Jurkat, Clone E6-1 (cell line): ENCODE results near the gene GNB1.
"Not testable (repeated sequence)": the region's sequence is repeated elsewhere in the genome, so short reads cannot be mapped to it uniquely, and the experiment has no call there.

Experiments used
- DNase-seq: peaks from one replicate; pipeline ENCODE4 v3.0.0-alpha.2; 2011; ENCODE audit warnings: low read depth, low spot score
- H3K4me3 ChIP-seq: 2 replicates; pipeline ENCODE4 v1.5.1; 2011; ENCODE audit warnings: mild to moderate bottlenecking, low read length, control low read depth, moderate library complexity

GNB1 gene

DNA sequence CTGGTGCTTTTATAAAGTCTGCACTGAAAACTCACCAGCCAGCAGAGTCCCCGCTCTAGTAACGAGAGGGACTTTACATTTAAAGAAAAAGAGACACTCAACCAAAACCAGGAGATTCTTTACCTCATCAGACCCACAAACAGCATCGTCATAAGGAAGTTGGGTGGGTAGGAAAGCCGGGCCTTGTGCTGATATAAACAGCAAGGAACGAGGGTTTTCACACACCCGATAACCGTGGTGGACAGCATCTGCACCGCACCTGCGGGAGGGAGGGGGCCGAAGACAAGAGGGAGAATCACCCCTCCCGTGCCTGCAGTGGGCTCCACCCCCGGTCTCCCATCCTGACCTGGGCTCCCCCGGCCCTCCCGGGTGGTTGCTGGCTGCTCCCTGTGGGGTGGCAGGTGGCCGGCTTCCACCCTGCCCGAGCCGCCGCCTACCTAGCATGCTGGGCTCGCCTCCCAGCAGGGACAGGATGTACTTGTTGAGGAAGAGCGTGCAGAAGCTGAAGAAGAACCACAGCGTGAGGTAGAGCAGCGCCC lies 152.0 kb downstream of the GNB1 start:
- DNase-seq, H3K4me3 ChIP-seq: not testable (repeated sequence)

DNA sequence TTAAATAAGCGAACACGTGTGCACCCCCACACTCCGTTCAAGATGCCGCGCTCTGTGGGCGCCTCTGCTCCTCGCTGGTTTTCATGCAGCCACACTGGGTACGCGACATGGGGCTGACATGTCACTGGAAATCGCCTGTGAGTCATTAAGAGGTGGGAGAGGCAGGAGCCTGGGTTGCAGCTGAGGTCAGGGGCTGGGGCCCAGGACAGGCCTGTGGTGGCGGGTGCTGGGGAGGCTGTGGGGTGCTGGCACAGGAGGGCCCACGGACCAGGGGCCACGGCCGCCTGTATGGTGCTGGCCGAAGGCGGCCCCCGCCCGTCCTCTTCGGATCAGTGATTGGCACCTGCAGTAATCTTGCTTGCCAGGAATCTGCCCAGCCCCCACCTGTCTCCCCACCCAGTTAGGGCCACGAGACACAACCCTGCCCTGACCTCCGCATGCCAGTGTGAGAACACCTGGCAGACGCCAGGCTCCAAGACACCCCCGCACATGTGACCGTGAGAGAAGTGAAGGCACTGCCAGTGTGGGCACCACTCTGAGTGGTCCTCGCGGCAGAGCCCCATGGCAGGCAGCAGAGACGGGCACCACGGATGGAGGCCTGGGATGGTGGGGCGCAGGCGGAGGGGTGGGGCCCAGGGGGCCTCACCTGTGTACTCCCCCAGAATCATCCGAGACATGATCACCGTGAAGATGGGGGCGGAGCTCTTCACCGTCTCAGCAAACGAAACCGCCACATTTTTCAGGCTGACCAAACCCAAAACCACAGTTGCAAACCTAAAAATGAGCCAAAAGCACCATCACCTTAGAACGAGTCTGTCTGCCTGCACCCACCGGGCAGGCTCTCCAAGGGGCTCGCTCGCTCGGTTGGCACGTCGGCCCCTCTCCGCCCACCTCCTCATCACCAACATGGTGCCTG lies 153.0 kb downstream of the GNB1 start:
- DNase-seq, H3K4me3 ChIP-seq: not testable (repeated sequence)
